ENCODE results near the gene FYN. TPM values are rescaled to one million over a fixed set of nuclear protein-coding genes. Genes with fewer than 3 reads are reported as not detected.

FYN gene
- total RNA-seq, 2 donors from 2014 or later = 55.5 to 72.5 TPM

- H3K4me3 ChIP-seq = no peak overlapping the region
- H3K4me1 ChIP-seq (ENCODE audit: control insufficient read depth in 1 of 2, low read depth in 2 of 2) = peaks cover 4 to 9% of the 10 kb centered on the region in 2 donors
- DNase-seq (ENCODE audit: low spot score) (no peak), ATAC-seq (ENCODE audit: insufficient number of reproducible peaks, low FRiP score, low read depth) (no peak)
- H3K9me3 ChIP-seq = no peaks in the 10 kb centered on the region
- H3K36me3 ChIP-seq = no peaks in the 10 kb centered on the region
- no peaks in the 10 kb centered on the region for H3K27me3 ChIP-seq (replicated peaks; ENCODE audit: insufficient read depth)
- H3K27ac ChIP-seq = no peak overlapping the region
- no peak for TF ChIP-seq CTCF (IDR thresholded peaks at IDR 0.05)
Observed at GRCh38 chr6:111764238-111765175, 108.7 kb downstream of the FYN start.

- Histone ChIP-seq H3K9me3 (no peaks in the 10 kb centered on the region), H3K36me3 (no peaks in the 10 kb centered on the region), H3K27me3 (replicated peaks; ENCODE audit: insufficient read depth) (no peaks in the 10 kb centered on the region), H3K4me1 (ENCODE audit: control insufficient read depth in 1 of 2, low read depth in 2 of 2) (peaks cover 4 to 12% of the 10 kb centered on the region in 2 donors), H3K27ac (no peak overlapping the region), H3K4me3 (no peak overlapping the region)
- ATAC-seq (ENCODE audit: insufficient number of reproducible peaks, low FRiP score, low read depth) (no peak), DNase-seq (ENCODE audit: low spot score) (no peak)
- no peak for TF ChIP-seq CTCF (IDR thresholded peaks at IDR 0.05)
Observed at GRCh38 chr6:111763381-111763780, 109.9 kb downstream of the FYN start.

GRCh38 chr6:111761783-111762312 lies 111.4 kb downstream of the FYN start:
- DNase-seq (ENCODE audit: low spot score) (no peak), ATAC-seq (ENCODE audit: insufficient number of reproducible peaks, low FRiP score, low read depth) (no peak)

GRCh38 chr6:111761212-111761611 lies 112.0 kb downstream of the FYN start:
- peaks cover 4 to 12% of the 10 kb centered on the region in 2 donors for H3K4me1 ChIP-seq (ENCODE audit: control insufficient read depth in 1 of 2, low read depth in 2 of 2)
- no peak for ATAC-seq (ENCODE audit: insufficient number of reproducible peaks, low FRiP score, low read depth)
- H3K27me3 ChIP-seq (replicated peaks; ENCODE audit: insufficient read depth) = no peaks in the 10 kb centered on the region
- no peaks in the 10 kb centered on the region for H3K36me3 ChIP-seq
- no peak for TF ChIP-seq CTCF (IDR thresholded peaks at IDR 0.05)
- no peak overlapping the region for H3K27ac ChIP-seq
- DNase-seq (ENCODE audit: low spot score) = no peak
- H3K4me3 ChIP-seq = no peak overlapping the region
- no peaks in the 10 kb centered on the region for H3K9me3 ChIP-seq

More at GRCh38 chr6:111761783-111762312, 111.4 kb downstream of the FYN start:
- Histone ChIP-seq H3K9me3 (no peaks in the 10 kb centered on the region), H3K4me1 (ENCODE audit: control insufficient read depth in 1 of 2, low read depth in 2 of 2) (peaks cover 4 to 12% of the 10 kb centered on the region in 2 donors), H3K36me3 (no peaks in the 10 kb centered on the region), H3K4me3 (no peak overlapping the region), H3K27ac (no peak overlapping the region), H3K27me3 (replicated peaks; ENCODE audit: insufficient read depth) (no peaks in the 10 kb centered on the region)
- TF ChIP-seq CTCF (IDR thresholded peaks at IDR 0.05) = no peak

Measured in thoracic aorta (tissue), 2 donors.